K562 (cell line): Measurements from ENCODE around the gene COL4A6. TPM values are rescaled to one million over a fixed set of nuclear protein-coding genes. Genes with fewer than 3 reads are reported as not detected.

Experiments used
- ATAC-seq: fragments of 200-7000 bp; cut with Tn5 transposase; 3 replicates; pipeline ENCODE4 v1.9.1; 2020; ENCODE audit warnings: moderate library complexity
- BruUV-seq: library from RNA; stranded (reverse); fragments of 400-500 nt; replicated peaks from 2 replicates; lab custom pipeline; 2021; lab: Mats Ljungman, UMichigan
- CTCF ChIA-PET: fragments of 300-600 bp; formaldehyde crosslinking; extraction: SDS; loops from one replicate; lab custom pipeline; 2021; ENCODE audit warnings: low intra/inter-chr PET ratio; lab: Yijun Ruan, JAX
- POLR2A ChIA-PET: fragments of 300-600, 350-650 bp; sonication (Branson Sonifier 250); formaldehyde crosslinking; extraction: SDS; loops from one replicate; lab custom pipeline; 2021; ENCODE audit warnings: antibody characterized with exemption, inconsistent platforms; lab: Yijun Ruan, JAX
- DNase-seq, 4 experiments: peaks; one replicate each; pipeline versions ENCODE4 v3.0.0 to v3.0.0-alpha.2; 2011 to 2018; ENCODE audit warnings: low spot score in 3 of 4, mixed read lengths in 3 of 4; ENCODE audit errors: extremely low read depth in 1 of 4
- FAIRE-seq: peaks from 2 replicates; lab custom pipeline; 2011; peaks lifted over from hg19 to GRCh38; lab: Jason Lieb, UNC
- H2AFZ ChIP-seq: 2 replicates; pipeline ENCODE4 v1.6.0; 2011; ENCODE audit warnings: low read depth, low read length, control low read depth, inconsistent platforms
- H3K27ac ChIP-seq: fragments of 200-600 bp; 3 replicates; pipeline ENCODE4 v1.8.0; 2011; ENCODE audit warnings: low read depth, mild to moderate bottlenecking, control low read depth, inconsistent platforms, low read length, moderate library complexity, mixed read lengths; ENCODE audit errors: extremely low read depth
- H3K27me3 ChIP-seq, 2 experiments: fragments of 300-600 bp in 1 of 2; 2 replicates in 1 of 2; 3 replicates in 1 of 2; pipeline versions ENCODE4 v1.6.0 to v1.8.0; 2011; ENCODE audit warnings: inconsistent platforms in 2 of 2, low read length in 2 of 2, mild to moderate bottlenecking in 1 of 2, mixed read lengths in 1 of 2, moderate library complexity in 1 of 2; ENCODE audit not compliant: control insufficient read depth in 2 of 2, insufficient read depth in 2 of 2
- H3K36me3 ChIP-seq: fragments of 300-600 bp; 3 replicates; pipeline ENCODE4 v1.8.0; 2011; ENCODE audit warnings: mild to moderate bottlenecking, low read length, inconsistent platforms; ENCODE audit not compliant: control insufficient read depth, insufficient read depth
- H3K4me1 ChIP-seq, 2 experiments: fragments of 200-600 bp in 1 of 2; replicated peaks in 1 of 2; 2 replicates in 1 of 2; 3 replicates in 1 of 2; pipeline versions ENCODE4 v1.5.1 to v1.8.0; 2011; ENCODE audit warnings: inconsistent platforms in 2 of 2, low read length in 2 of 2, mild to moderate bottlenecking in 1 of 2, mixed read lengths in 1 of 2, moderate library complexity in 1 of 2; ENCODE audit not compliant: control insufficient read depth in 2 of 2, insufficient read depth in 2 of 2
- H3K4me2 ChIP-seq: 2 replicates; pipeline ENCODE4 v1.6.1; 2011; ENCODE audit warnings: low read length, control low read depth, inconsistent platforms, mixed read lengths; ENCODE audit not compliant: insufficient read depth
- H3K4me3 ChIP-seq: fragments of 200-600 bp; sonication (generic), shearing (Covaris generic); 2 replicates; pipeline ENCODE4 v1.5.1; 2016; ENCODE audit warnings: control low read depth, inconsistent platforms
- H3K79me2 ChIP-seq: fragments of 200-600 bp; 3 replicates; pipeline ENCODE4 v1.8.0; 2011; ENCODE audit warnings: low read length, inconsistent platforms; ENCODE audit not compliant: control insufficient read depth, insufficient read depth
- H3K9ac ChIP-seq, 2 experiments: 2 replicates each; pipeline versions ENCODE4 v1.6.0 to v1.6.1; 2011; ENCODE audit warnings: low read depth in 2 of 2, low read length in 2 of 2, control low read depth in 1 of 2, inconsistent platforms in 1 of 2, mild to moderate bottlenecking in 1 of 2, mixed read lengths in 1 of 2; ENCODE audit not compliant: insufficient read depth in 1 of 2
- H3K9me1 ChIP-seq: one replicate; pipeline ENCODE4 v1.6.0; 2011; ENCODE audit warnings: inconsistent platforms, mild to moderate bottlenecking, low read length, moderate library complexity; ENCODE audit not compliant: control insufficient read depth, insufficient read depth
- H3K9me3 ChIP-seq: replicated peaks from 2 replicates; pipeline ENCODE4 v1.5.1; 2011; ENCODE audit warnings: low read depth, low read length, inconsistent platforms; ENCODE audit not compliant: control insufficient read depth, insufficient read depth
- H4K20me1 ChIP-seq: replicated peaks from 2 replicates; pipeline ENCODE4 v1.6.1; 2011; ENCODE audit warnings: low read length, inconsistent platforms, mixed read lengths; ENCODE audit not compliant: control insufficient read depth, insufficient read depth
- ASH1L ChIP-seq: fragments of 450-650 bp; IDR thresholded peaks from 2 replicates; pipeline ENCODE4 v1.6.1; 2018; ENCODE audit warnings: borderline replicate concordance, mild to moderate bottlenecking, low read depth; ENCODE audit not compliant: partially characterized antibody
- CHCHD3 ChIP-seq: fragments of 250-450 bp; sonication (Bioruptor Pico); IDR thresholded peaks from 2 replicates; pipeline ENCODE4 v2.1.2; 2022; ENCODE audit warnings: mild to moderate bottlenecking
- DLX4 ChIP-seq: fragments of 250-450 bp; sonication (Bioruptor Pico); IDR thresholded peaks from 2 replicates; pipeline ENCODE4 v1.6.1; 2021; ENCODE audit warnings: mild to moderate bottlenecking
- E2F1 ChIP-seq: sonication (generic); formaldehyde crosslinking; IDR thresholded peaks from 2 replicates; pipeline ENCODE4 v1.8.1; 2023; ENCODE audit warnings: mild to moderate bottlenecking, missing genetic modification reagents, moderate library complexity
- HNRNPLL ChIP-seq: fragments of 200-400 bp; formaldehyde crosslinking; IDR thresholded peaks from 2 replicates; pipeline ENCODE4 v1.6.1; 2017; ENCODE audit warnings: low read length, low read depth, mild to moderate bottlenecking; ENCODE audit not compliant: poor library complexity, severe bottlenecking
- HOXB6 ChIP-seq: fragments of 250-450 bp; sonication (Bioruptor Pico); IDR thresholded peaks from 2 replicates; pipeline ENCODE4 v1.5.1; 2022; ENCODE audit warnings: mild to moderate bottlenecking, borderline replicate concordance
- JUND ChIP-seq, 2 experiments: IDR thresholded peaks; 2 replicates in 1 of 2; 3 replicates in 1 of 2; pipeline ENCODE4 v1.6.1; 2011; ENCODE audit warnings: borderline replicate concordance in 2 of 2, low read depth in 2 of 2, low read length in 2 of 2, improper control_type of control experiment in 1 of 2, missing biosample characterization in 1 of 2, missing genetic modification characterization in 1 of 2, missing genetic modification reagents in 1 of 2
- MAX ChIP-seq: sonication (generic); formaldehyde crosslinking; IDR thresholded peaks from 2 replicates; pipeline ENCODE4 v1.9.0; 2022; ENCODE audit warnings: mild to moderate bottlenecking, missing genetic modification reagents
- MXI1 ChIP-seq: IDR thresholded peaks from 2 replicates; pipeline ENCODE4 v1.6.1; 2011; ENCODE audit warnings: low read depth, mild to moderate bottlenecking, improper control_type of control experiment, low read length
- POU5F1 ChIP-seq: fragments of 150-350 bp; IDR thresholded peaks from 2 replicates; pipeline ENCODE4 v1.6.1; 2014; ENCODE audit warnings: borderline replicate concordance, low read length, low read depth, mild to moderate bottlenecking; ENCODE audit not compliant: partially characterized antibody
- SLC30A9 ChIP-seq: fragments of 250-450 bp; sonication (Bioruptor Pico); IDR thresholded peaks from 2 replicates; pipeline ENCODE4 v1.8.0; 2022; ENCODE audit warnings: mild to moderate bottlenecking, moderate library complexity
- ZFX ChIP-seq: sonication (generic); formaldehyde crosslinking; IDR thresholded peaks from 2 replicates; pipeline ENCODE4 v1.8.0; 2022; ENCODE audit warnings: mild to moderate bottlenecking, missing genetic modification reagents, moderate library complexity
- ZNF780A ChIP-seq: fragments of 250-450 bp; sonication (Bioruptor Pico); IDR thresholded peaks from 2 replicates; pipeline ENCODE4 v1.5.0; 2021; ENCODE audit warnings: mild to moderate bottlenecking
- WGBS: fragments of 100-300 bp; shearing (Covaris generic); methylation state at CpG from one replicate; pipeline ENCODE4 v1.1.6; 2016; ENCODE audit warnings: low coverage, mixed read lengths; ENCODE audit not compliant: insufficient coverage; ENCODE audit errors: missing lambda C conversion rate; 5-methylcytosine and 5-hydroxymethylcytosine counted together
- in situ Hi-C: fragments of 300-500 bp; cut with MboI; formaldehyde crosslinking; loops from 4 replicates; pipeline ENCODE4 v1.15.0; 2018; ENCODE audit warnings: inconsistent platforms, mixed read lengths
- intact Hi-C: fragments of 100-400 bp; cut with micrococcal nuclease; formaldehyde crosslinking; loops from 2 replicates; pipeline ENCODE4 v1.14.2; 2022
- polyA plus RNA-seq, 8 experiments: library from polyadenylated mRNA; depleted of rRNA in 4 of 8; stranded (reverse) in 5 of 8; unstranded in 3 of 8; fragments of >200 nt; fragmentation: Nextera tagmentation in 2 of 8; fragmentation: Illumina TruSeq in 1 of 8; extraction: Ambion mirVana in 2 of 8; extraction: Trizol in 1 of 8; gene quantifications; 2 replicates each; pipeline versions ENCODE4 v1.2.1 to v1.2.3, GENCODE V29; 2011 to 2014; ENCODE audit warnings: inconsistent platforms in 1 of 8, missing spikeins in 1 of 8
- total RNA-seq, 7 experiments: library from RNA; depleted of rRNA in 6 of 7; stranded (reverse); fragments of >200 nt in 6 of 7; fragmentation: Illumina TruSeq in 2 of 7; extraction: Trizol in 2 of 7; gene quantifications; 2 replicates each; pipeline versions ENCODE4 v1.2.1 to v1.2.3, GENCODE V29; 2011 to 2021; ENCODE audit warnings: low replicate concordance in 1 of 7

Gene COL4A6
- total and polyA plus RNA-seq, 9 of the 15 experiments (the other 6 are each of a cell fraction or from before 2014, with no cell fraction given): 0.02 to 0.05 TPM; not detected in 7

GRCh38 chrX:108264376-108264775, 173.8 kb downstream of the COL4A6 start:
- ATAC-seq: no peak
- in situ Hi-C loops: no loop called here
- Histone ChIP-seq H2AFZ (no peak overlapping the region), H4K20me1 (no peaks in the 10 kb centered on the region), H3K79me2 (no peaks in the 10 kb centered on the region), H3K36me3 (no peaks in the 10 kb centered on the region), H3K9ac (no peak overlapping the region), H3K27me3 (no peaks in the 10 kb centered on the region), H3K9me3 (no peaks in the 10 kb centered on the region), H3K4me3 (no peak overlapping the region), H3K4me2 (no peak overlapping the region), H3K4me1 (no peaks in the 10 kb centered on the region), H3K27ac (no peak overlapping the region), H3K9me1 (no peaks in the 10 kb centered on the region)
- ChIA-PET CTCF (no interaction called here), POLR2A (no interaction called here)
- no peak for FAIRE-seq
- 0% methylated on average over 2 of the region's 2 CpGs for WGBS
- TF ChIP-seq ZNF780A (CRISPR knock-in tag): no peak
- no peak for TF ChIP-seq MAX (CRISPR knock-in tag)
- no peak for TF ChIP-seq JUND (IDR thresholded peaks at IDR 0.05; ENCODE audit: borderline replicate concordance, low read depth, low read length)
- no peak for TF ChIP-seq JUND (tag; IDR thresholded peaks at IDR 0.05; ENCODE audit: borderline replicate concordance, low read depth, low read length)
- TF ChIP-seq ZFX (CRISPR knock-in tag): no peak
- TF ChIP-seq E2F1 (CRISPR knock-in tag): no peak
- TF ChIP-seq MXI1: no peak
- no peak for TF ChIP-seq SLC30A9 (CRISPR knock-in tag)
- TF ChIP-seq DLX4 (CRISPR knock-in tag): no peak
- no peak for TF ChIP-seq POU5F1
- no peak for TF ChIP-seq CHCHD3 (CRISPR knock-in tag)
- TF ChIP-seq HNRNPLL: no peak
- no peak for TF ChIP-seq HOXB6 (CRISPR knock-in tag)
- no peak for TF ChIP-seq ASH1L
- DNase-seq: no peak
- intact Hi-C loops: no loop called here
- no TSS peak for BruUV-seq
